ENCODE results near the gene HCAR3. TPM values are rescaled to one million over a fixed set of nuclear protein-coding genes. Genes with fewer than 3 reads are reported as not detected.
A peak's percentile ranks its signal among the peaks of the same experiment; 100 is the strongest.

HCAR3 gene
- total and polyA plus RNA-seq, 2 of the 13 experiments (the other 11 are each of a cell fraction or from before 2014, with no cell fraction given) = 0.11 to 12.8 TPM

DNA sequence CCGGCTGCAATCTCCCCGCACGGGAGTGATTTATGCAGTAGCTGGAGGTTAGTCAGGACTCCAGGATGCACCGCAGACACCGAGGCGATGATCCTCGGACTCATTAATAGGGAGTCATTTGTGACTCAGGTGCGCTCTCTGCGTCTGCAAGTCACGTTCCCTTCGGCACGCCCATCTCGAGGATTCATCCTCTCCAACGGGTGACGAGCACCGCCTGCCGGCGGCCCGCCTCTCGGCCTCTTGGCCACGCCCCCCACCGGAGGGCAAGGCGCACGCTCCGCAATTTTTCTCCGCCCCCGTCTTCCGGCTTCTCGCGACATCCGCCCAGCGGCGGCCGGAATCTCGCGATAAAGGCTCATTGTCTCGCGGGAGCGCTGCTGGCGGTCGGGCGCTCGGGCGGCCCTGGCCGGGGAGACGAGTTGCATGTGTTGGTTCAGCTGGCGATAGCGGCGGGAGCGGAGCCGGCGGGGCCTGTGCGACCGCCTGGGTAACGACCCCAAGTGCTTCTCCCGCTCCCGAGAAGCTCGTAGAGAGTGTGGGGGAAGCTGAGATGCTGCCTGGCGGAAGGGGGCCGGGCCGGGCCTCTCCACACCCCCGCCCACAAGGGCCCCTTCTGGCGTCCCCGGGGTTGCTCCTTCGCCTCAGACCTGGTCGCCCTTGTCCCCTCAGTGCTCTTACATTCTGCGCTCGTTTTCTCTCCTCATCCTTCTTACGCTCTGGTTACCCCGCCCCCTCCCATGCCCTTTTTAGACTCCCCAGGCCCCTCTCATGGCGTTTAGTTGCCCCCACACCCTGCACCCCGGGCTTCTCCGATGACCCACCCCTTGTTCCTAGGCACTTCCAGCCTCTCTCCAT, 36.1 kb upstream of the HCAR3 start, which contains the start of gene DENR (continued):
- TF ChIP-seq HOMEZ (CRISPR knock-in tag; IDR thresholded peaks at IDR 0.05; ENCODE audit: low read depth) = peak; percentile 86
- peak; percentile 95 for TF ChIP-seq KAT7 (CRISPR knock-in tag; IDR thresholded peaks at IDR 0.05; ENCODE audit: borderline replicate concordance)
- no peak for TF ChIP-seq ZFP82 (CRISPR knock-in tag; IDR thresholded peaks at IDR 0.05; ENCODE audit: borderline replicate concordance)
- TF ChIP-seq BRCA1 (CRISPR knock-in tag; IDR thresholded peaks at IDR 0.05) = peak; percentile 27; the same call in 1 of the 2 replicates
- TF ChIP-seq HOXA5 (CRISPR knock-in tag; IDR thresholded peaks at IDR 0.05) = peak; percentile 96
- TF ChIP-seq ZNF414 (CRISPR knock-in tag; IDR thresholded peaks at IDR 0.05) = 0 out of 2 replicates have a peak, but pooled peaks have one; percentile 24
- TF ChIP-seq JUNB (CRISPR knock-in tag; IDR thresholded peaks at IDR 0.05; ENCODE audit: borderline replicate concordance) = no peak
- peak; percentile 67; the same call in 1 of the 2 replicates for TF ChIP-seq ZNF264 (CRISPR knock-in tag; IDR thresholded peaks at IDR 0.05)
- TF ChIP-seq SNAPC4 (CRISPR knock-in tag; IDR thresholded peaks at IDR 0.05) = peak; percentile 85
- TF ChIP-seq ZNF800 (CRISPR knock-in tag; IDR thresholded peaks at IDR 0.05) = no peak
- TF ChIP-seq, protein P1, sequence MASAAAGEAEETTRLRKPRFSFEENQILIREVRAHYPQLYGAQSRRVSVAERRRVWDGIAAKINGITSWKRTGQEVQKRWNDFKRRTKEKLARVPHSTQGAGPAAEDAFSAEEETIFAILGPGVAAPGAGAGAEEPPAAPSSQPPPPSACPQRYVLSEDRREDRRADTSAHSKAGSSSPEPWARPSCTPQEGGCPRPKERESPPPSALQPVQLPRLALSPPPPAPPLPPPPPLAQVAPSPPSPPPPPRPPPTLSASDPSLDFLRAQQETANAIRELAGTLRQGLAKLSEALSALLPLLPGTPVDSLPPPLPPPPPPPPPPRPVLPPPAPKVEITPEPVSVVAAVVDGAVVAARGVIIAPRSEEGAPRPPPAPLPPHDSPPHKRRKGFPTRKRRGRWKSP (CRISPR knock-in tag; IDR thresholded peaks at IDR 0.05) = peak; percentile 89
- no peak for TF ChIP-seq ZNF792 (CRISPR knock-in tag; IDR thresholded peaks at IDR 0.05)
- TF ChIP-seq EEA1 (CRISPR knock-in tag; IDR thresholded peaks at IDR 0.05; ENCODE audit: borderline replicate concordance) = peak; percentile 77; the same call in 1 of the 2 replicates
- peak; percentile 83; the same call in 1 of the 2 replicates for TF ChIP-seq KDM4B (CRISPR knock-in tag; IDR thresholded peaks at IDR 0.05)
- TF ChIP-seq, protein P2, sequence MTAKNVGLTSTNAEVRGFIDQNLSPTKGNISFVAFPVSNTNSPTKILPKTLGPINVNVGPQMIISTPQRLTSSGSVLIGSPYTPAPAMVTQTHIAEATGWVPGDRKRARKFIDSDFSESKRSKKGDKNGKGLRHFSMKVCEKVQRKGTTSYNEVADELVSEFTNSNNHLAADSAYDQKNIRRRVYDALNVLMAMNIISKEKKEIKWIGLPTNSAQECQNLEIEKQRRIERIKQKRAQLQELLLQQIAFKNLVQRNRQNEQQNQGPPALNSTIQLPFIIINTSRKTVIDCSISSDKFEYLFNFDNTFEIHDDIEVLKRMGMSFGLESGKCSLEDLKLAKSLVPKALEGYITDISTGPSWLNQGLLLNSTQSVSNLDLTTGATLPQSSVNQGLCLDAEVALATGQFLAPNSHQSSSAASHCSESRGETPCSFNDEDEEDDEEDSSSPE (CRISPR knock-in tag; IDR thresholded peaks at IDR 0.05) = peak; percentile 85; the same call in 1 of the 2 replicates
